Dendritic cell treated with granulocyte-macrophage colony-stimulating factor and Interleukin-4, amounts not matched to agents 40 ng/mL and 50 ng/mL, for 4 days (primary cell): ENCODE results near the gene SLC24A1.
A peak's percentile ranks its signal among the peaks of the same experiment; 100 is the strongest.

Source experiments
- H3K27ac Mint-ChIP-seq: one replicate; pipeline ENCODE4 v1.8.0; 2022; ENCODE audit warnings: mild to moderate bottlenecking, mixed read lengths
- H3K27me3 Mint-ChIP-seq: one replicate; pipeline ENCODE4 v1.8.0; 2022; ENCODE audit warnings: mild to moderate bottlenecking, mixed read lengths
- H3K36me3 Mint-ChIP-seq: one replicate; pipeline ENCODE4 v1.8.0; 2022; ENCODE audit warnings: low read depth, mixed read lengths
- H3K4me1 Mint-ChIP-seq: one replicate; pipeline ENCODE4 v1.8.0; 2022; ENCODE audit warnings: low read depth, mixed read lengths
- H3K4me3 Mint-ChIP-seq: one replicate; pipeline ENCODE4 v1.8.0; 2022; ENCODE audit warnings: mild to moderate bottlenecking, moderate library complexity, mixed read lengths
- H3K9me3 Mint-ChIP-seq: one replicate; pipeline ENCODE4 v1.8.0; 2022; ENCODE audit warnings: mixed read lengths
- intact Hi-C: fragments of 100-400 bp; cut with micrococcal nuclease; formaldehyde crosslinking; loops from one replicate; pipeline ENCODE4 v1.15.0; 2022

The SLC24A1 gene

DNA sequence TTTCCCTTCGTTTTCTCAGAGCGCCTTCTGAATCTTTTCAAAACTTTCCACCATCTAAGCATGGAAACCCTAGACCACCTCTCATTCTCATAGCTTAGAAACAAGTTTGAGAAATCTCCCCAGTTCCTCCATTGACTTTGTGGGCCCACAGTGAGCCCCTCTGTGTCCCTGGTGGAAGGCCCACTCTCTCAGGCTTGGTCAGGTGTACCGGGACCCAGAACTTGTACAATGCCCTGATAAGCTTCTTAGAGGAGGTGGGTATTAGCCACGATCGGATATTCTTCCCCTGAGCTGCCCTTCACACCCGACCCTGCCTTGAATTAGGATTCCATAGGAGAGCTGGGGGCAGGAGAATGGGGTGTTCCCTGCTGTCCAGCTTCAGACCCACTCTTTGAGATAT lies at the start of gene SLC24A1:
Gene SLC24A1, plus strand, starts transcription at position 301 of the 400 bp plus-strand sequence. CDS start 2,143 bp downstream, outside the sequence.
- Mint-ChIP-seq H3K4me3 (no peak within 1 kb of the TSS), H3K4me1 (peaks cover 6% of the 10 kb centered on the region), H3K27ac (no peak within 1 kb of the TSS), H3K9me3 (no peaks in the 10 kb centered on the region), H3K27me3 (no peaks in the 10 kb centered on the region), H3K36me3 (peaks cover 27% of the 10 kb centered on the region)
- intact Hi-C loops: no loop called here

GRCh38 chr15:65571971-65572370 lies 49.8 kb upstream of the SLC24A1 start:
- H3K27ac Mint-ChIP-seq: no peak overlapping the region
- H3K36me3 Mint-ChIP-seq: peaks cover 31% of the 10 kb centered on the region
- intact Hi-C loops: no loop called here

GRCh38 chr15:65576664-65577063 lies 45.1 kb upstream of the SLC24A1 start:
- Mint-ChIP-seq H3K9me3 (no peaks in the 10 kb centered on the region), H3K4me1 (peaks cover 14% of the 10 kb centered on the region), H3K36me3 (peaks cover 44% of the 10 kb centered on the region), H3K27me3 (no peaks in the 10 kb centered on the region), H3K4me3 (no peak overlapping the region), H3K27ac (no peak overlapping the region)
- intact Hi-C loops: no loop called here

More at GRCh38 chr15:65571971-65572370, 49.8 kb upstream of the SLC24A1 start:
- Mint-ChIP-seq H3K9me3 (no peaks in the 10 kb centered on the region), H3K27me3 (no peaks in the 10 kb centered on the region), H3K4me1 (no peaks in the 10 kb centered on the region), H3K4me3 (no peak overlapping the region)

DNA sequence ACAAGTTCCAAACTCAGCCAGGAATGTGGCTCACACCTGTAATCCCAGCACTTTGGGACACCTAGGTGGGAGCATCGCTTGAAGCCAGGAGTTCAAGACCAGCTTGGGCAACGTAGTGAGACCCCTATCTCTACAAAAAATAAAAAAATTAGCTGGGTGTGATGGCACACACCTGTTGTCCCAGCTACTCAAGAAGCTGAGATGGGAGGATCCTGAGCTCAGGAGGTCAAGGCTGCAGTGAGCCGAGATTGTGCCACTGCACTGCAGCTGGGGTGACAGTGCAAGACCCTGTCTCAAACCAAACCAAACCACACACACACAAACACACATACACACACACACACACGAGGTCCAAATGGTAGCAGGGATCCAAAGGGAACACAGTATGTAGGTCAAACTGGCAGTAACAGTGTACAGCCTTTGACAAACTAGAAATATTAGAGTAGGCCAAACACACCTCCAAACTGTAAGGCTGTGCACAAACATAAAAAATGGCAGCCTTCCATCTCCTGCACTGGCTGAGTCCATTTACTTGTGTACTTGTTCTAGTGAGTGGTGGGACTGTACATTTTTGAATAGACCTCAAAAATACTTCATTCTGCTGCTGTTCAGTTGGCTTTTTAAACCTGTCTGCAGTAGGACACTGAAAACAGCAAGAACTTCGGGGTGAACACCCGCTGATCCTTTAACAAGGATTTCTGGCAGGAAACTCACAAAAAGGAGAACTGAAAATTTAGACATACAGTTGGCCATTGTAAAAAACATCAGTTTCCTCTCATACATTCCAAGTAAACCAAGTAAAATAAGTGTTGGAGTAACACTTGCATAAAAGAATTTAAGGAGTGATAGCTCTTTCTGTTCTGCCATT lies 44.4 kb upstream of the SLC24A1 start:
- Mint-ChIP-seq H3K36me3 (peaks cover 51% of the 10 kb centered on the region), H3K9me3 (no peaks in the 10 kb centered on the region), H3K4me1 (peaks cover 14% of the 10 kb centered on the region), H3K27ac (peak overlapping the region; percentile 67), H3K27me3 (no peaks in the 10 kb centered on the region), H3K4me3 (no peak overlapping the region)
- intact Hi-C loops: no loop called here

GRCh38 chr15:65578904-65579728 lies 42.6 kb upstream of the SLC24A1 start:
- intact Hi-C loops: no loop called here
- Mint-ChIP-seq H3K4me3 (no peak overlapping the region), H3K36me3 (peaks cover 68% of the 10 kb centered on the region), H3K4me1 (peaks cover 14% of the 10 kb centered on the region), H3K27me3 (no peaks in the 10 kb centered on the region), H3K9me3 (no peaks in the 10 kb centered on the region), H3K27ac (peak overlapping the region; percentile 52)

- Mint-ChIP-seq H3K9me3 (no peaks in the 10 kb centered on the region), H3K4me1 (peaks cover 14% of the 10 kb centered on the region), H3K27ac (no peak overlapping the region), H3K4me3 (no peak overlapping the region), H3K27me3 (no peaks in the 10 kb centered on the region), H3K36me3 (peaks cover 74% of the 10 kb centered on the region)
- intact Hi-C loops: no loop called here
Measured at GRCh38 chr15:65579762-65580161, 42.0 kb upstream of the SLC24A1 start.

DNA sequence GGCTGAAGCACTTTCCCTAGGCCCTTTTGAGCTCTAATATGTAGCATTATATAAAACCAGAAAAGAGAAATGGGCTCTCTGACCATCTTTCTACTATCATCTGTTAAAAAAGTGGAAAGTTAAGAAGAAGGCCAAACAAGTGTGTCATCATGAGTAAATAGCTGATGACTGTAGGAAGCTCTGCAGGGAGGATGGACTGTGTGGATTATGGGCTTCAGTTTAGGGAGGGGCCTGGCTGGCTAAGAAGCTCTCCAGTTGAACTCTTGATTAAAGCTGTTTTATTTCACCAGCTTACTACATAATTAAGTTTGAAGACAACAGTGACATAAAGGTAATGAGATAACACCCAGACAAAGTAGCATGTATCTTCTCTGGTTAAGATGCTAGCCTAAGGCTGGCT lies 41.5 kb upstream of the SLC24A1 start:
- peaks cover 74% of the 10 kb centered on the region for H3K36me3 Mint-ChIP-seq
- H3K9me3 Mint-ChIP-seq: no peaks in the 10 kb centered on the region
- intact Hi-C loops: no loop called here
- H3K27ac Mint-ChIP-seq: no peak overlapping the region
- no peaks in the 10 kb centered on the region for H3K27me3 Mint-ChIP-seq
- peaks cover 14% of the 10 kb centered on the region for H3K4me1 Mint-ChIP-seq
- no peak overlapping the region for H3K4me3 Mint-ChIP-seq

DNA sequence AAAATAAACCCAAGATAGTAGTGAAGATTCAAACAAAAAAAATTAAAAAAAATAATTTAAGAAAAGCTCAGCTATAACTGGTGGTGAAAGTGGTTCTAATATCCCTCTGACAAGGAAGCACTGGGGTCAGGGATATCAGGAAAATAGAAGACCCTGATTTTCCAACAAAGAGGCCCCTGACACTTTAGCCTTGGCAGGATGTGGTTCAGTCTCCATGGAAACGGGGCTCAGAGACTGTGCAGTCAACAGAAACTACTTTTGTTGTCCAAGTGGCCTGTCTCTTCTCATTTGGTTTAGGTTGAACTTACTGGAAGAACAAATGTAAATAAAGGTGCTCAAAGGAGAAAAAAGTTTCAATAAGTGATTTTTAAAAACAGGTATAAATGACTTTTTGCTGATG lies 38.0 kb upstream of the SLC24A1 start:
- Mint-ChIP-seq H3K4me3 (no peak overlapping the region), H3K27ac (no peak overlapping the region), H3K36me3 (peaks cover 86% of the 10 kb centered on the region), H3K9me3 (no peaks in the 10 kb centered on the region), H3K27me3 (no peaks in the 10 kb centered on the region), H3K4me1 (peaks cover 6% of the 10 kb centered on the region)
- intact Hi-C loops: no loop called here

GRCh38 chr15:65584241-65584640 lies 37.5 kb upstream of the SLC24A1 start:
- Mint-ChIP-seq H3K27me3 (no peaks in the 10 kb centered on the region), H3K27ac (no peak overlapping the region), H3K4me1 (peaks cover 6% of the 10 kb centered on the region), H3K36me3 (peaks cover 83% of the 10 kb centered on the region), H3K9me3 (no peaks in the 10 kb centered on the region), H3K4me3 (no peak overlapping the region)
- intact Hi-C loops: no loop called here

DNA sequence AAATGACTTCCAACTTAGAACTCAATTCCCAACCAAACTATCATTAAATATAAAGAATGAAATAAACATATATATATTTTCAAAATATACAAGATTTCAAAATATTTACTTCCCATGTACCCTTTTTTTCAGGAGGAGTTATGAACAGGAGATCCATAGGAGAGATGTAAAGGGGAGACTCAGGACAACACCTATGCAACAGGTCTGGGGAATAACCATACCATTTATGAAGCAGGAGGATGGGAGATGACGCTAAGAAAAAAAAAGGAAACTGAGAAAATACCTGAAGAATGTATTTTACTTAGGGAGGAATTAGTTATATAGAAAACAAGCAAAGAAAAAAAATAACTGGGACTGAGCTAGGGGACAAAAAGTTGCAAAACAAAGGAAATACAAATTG lies 34.6 kb upstream of the SLC24A1 start:
- Mint-ChIP-seq H3K4me1 (peaks cover 14% of the 10 kb centered on the region), H3K27ac (no peak overlapping the region), H3K36me3 (peaks cover 80% of the 10 kb centered on the region), H3K9me3 (no peaks in the 10 kb centered on the region), H3K27me3 (no peaks in the 10 kb centered on the region), H3K4me3 (no peak overlapping the region)
- intact Hi-C loops: no loop called here

GRCh38 chr15:65595960-65596359 lies 25.8 kb upstream of the SLC24A1 start:
- intact Hi-C loops: loop anchor here (10.0 kb wide), 1 partner anchor 79 kb away; no protein-coding TSS in a partner anchor
- Mint-ChIP-seq H3K4me1 (no peaks in the 10 kb centered on the region), H3K27ac (no peak overlapping the region)

DNA sequence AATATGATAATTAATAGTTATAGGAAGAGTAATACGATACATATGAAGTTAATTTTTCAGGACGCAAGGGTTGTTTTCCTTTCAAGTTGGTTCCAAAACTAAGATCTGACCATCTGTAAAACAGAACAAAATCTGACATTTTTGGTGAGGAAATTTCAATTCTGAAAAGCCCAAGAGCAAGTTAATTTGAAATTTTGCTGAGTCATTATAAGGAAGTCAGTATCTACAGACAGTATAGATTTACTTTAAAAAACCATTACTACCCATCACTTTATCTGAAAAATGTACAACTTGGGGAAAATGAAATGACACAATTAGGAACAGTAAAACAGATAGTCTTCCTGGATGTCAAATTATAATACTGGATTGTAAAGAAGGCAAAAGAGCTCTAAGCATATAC lies 23.3 kb upstream of the SLC24A1 start:
- H3K4me3 Mint-ChIP-seq: no peak overlapping the region
- no peaks in the 10 kb centered on the region for H3K27me3 Mint-ChIP-seq
- H3K9me3 Mint-ChIP-seq: no peaks in the 10 kb centered on the region
- intact Hi-C loops: loop anchor here (10.0 kb wide), 1 partner anchor 76 kb away; no protein-coding TSS in a partner anchor
- no peak overlapping the region for H3K27ac Mint-ChIP-seq
- H3K4me1 Mint-ChIP-seq: no peaks in the 10 kb centered on the region
- peaks cover 88% of the 10 kb centered on the region for H3K36me3 Mint-ChIP-seq

More at GRCh38 chr15:65595960-65596359, 25.8 kb upstream of the SLC24A1 start:
- H3K4me3 Mint-ChIP-seq: no peak overlapping the region
- H3K36me3 Mint-ChIP-seq: peaks cover 84% of the 10 kb centered on the region
- H3K27me3 Mint-ChIP-seq: no peaks in the 10 kb centered on the region
- H3K9me3 Mint-ChIP-seq: no peaks in the 10 kb centered on the region

DNA sequence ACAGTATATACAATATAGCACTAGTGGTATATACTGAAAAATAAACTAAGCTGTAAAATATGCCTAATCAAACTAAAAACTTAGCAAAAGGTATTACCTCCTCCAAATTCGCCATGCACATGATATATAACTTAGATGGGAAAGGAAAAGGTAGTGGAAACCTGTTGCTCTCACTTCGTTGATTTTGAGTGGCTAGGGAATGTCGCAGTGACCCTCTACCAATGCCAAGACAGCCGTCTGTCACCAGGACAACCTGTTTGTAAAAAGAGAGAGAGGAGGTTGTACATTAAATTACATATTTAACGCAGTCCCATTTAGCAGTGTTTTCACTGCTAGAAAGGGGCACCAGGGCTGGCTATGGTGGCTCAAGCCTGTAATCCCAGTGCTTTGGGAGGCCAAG lies 22.1 kb upstream of the SLC24A1 start:
- peaks cover 87% of the 10 kb centered on the region for H3K36me3 Mint-ChIP-seq
- no peak overlapping the region for H3K4me3 Mint-ChIP-seq

DNA sequence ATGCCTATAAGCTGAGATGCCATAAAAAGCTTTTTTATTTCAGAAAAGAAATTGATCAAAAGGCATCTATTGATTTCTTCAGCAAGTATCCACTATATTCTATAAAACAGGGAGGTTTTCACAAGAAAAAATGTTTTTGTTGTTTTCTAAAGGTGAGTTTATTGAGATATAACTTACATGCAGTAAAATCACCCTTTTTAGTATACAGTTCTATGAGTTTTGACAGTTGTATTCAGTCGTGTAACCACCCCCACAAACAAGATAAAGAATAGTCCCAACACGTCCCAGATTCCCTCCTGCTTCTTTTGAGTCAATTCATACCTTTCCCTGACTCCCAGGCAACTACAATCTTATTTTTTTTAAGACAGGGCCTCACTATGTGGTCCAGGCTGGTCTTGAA lies 18.6 kb upstream of the SLC24A1 start:
- no peaks in the 10 kb centered on the region for H3K27me3 Mint-ChIP-seq
- H3K27ac Mint-ChIP-seq: no peak overlapping the region
- peaks cover 64% of the 10 kb centered on the region for H3K36me3 Mint-ChIP-seq
- intact Hi-C loops: no loop called here
- H3K4me1 Mint-ChIP-seq: no peaks in the 10 kb centered on the region
- no peak overlapping the region for H3K4me3 Mint-ChIP-seq
- no peaks in the 10 kb centered on the region for H3K9me3 Mint-ChIP-seq

More for the DNA sequence above, 22.1 kb upstream of the SLC24A1 start:
- Mint-ChIP-seq H3K27ac (no peak overlapping the region), H3K9me3 (no peaks in the 10 kb centered on the region), H3K4me1 (no peaks in the 10 kb centered on the region), H3K27me3 (no peaks in the 10 kb centered on the region)
- intact Hi-C loops: loop anchor here (10.0 kb wide), 1 partner anchor 75 kb away; no protein-coding TSS in a partner anchor
